ENCODE results near the gene MCF2. TPM values are rescaled to one million over a fixed set of nuclear protein-coding genes. Genes with fewer than 3 reads are reported as not detected.
"Not testable (repeated sequence)": the region's sequence is repeated elsewhere in the genome, so short reads cannot be mapped to it uniquely, and the experiment has no call there.

MCF2 gene
- total RNA-seq, 2 donors from 2014 or later, result 0.95 to 1.6 TPM

DNA sequence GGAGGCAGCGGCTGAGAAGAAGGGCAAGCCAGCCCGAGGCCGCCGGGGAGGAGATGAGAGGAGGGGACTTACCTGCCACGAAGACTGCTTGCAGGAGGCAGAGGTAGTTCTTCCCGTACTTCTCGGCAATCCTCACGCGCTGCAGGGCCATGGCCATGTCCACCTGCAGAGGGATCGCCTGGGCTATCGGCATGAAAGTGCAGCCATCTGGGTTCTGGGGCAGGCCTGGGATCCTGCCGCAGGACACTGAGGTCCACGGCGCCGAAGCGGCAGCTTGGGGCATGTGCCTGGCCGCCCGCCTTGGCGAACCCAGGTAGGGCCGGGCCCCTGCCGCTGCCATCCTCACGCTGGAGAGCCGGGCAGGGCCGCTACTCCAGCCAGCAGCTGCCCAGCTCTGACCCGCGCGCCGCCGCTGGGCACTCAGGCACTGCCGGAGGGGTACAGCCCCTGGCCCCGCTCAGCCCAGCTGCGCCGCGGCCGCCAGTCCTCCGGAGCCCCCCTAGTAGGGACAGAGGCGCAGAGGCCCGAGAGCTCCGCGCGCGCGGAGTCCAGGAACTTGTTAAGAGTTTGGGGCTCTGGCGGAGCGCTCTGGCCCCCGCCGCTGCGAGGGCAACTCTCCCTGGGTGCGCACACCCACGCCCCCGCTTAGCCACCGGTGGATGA, 16.0 kb downstream of the MCF2 start:
- peaks cover 0 to 8% of the 10 kb centered on the region in 2 donors for H3K4me1 Mint-ChIP-seq (ENCODE audit: low read depth in 2 of 2)
- no peak overlapping the region for H3K27ac Mint-ChIP-seq
- peaks cover 0 to 8% of the 10 kb centered on the region in 2 donors for H3K27me3 Mint-ChIP-seq
- ATAC-seq, result peak in 1 of 2 donors; percentile 66
- peak overlapping the region; percentile 58 for H3K4me3 Mint-ChIP-seq
- no peaks in the 10 kb centered on the region for H3K9me3 Mint-ChIP-seq
- no peaks in the 10 kb centered on the region for H3K36me3 Mint-ChIP-seq
- no peak for DNase-seq (ENCODE audit: low spot score)

DNA sequence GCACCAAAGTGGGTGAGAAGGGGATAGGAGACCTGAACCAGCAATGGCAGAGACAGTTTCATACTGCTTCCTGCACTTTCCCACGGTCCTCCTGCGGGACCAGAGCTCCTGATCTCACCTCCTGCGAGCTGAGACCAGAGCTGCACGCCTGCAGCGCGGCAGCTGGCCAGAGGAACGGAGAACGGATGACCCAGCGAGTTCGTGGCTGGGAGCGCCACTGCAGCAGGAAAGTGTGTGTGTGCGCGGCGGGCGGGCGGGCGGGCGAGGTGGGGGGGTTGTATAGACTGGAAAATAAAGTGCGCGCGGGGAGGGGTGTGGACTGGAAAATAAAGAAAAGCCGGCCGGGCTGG, 16.5 kb downstream of the MCF2 start:
- no peak for DNase-seq (ENCODE audit: low spot score)

DNA sequence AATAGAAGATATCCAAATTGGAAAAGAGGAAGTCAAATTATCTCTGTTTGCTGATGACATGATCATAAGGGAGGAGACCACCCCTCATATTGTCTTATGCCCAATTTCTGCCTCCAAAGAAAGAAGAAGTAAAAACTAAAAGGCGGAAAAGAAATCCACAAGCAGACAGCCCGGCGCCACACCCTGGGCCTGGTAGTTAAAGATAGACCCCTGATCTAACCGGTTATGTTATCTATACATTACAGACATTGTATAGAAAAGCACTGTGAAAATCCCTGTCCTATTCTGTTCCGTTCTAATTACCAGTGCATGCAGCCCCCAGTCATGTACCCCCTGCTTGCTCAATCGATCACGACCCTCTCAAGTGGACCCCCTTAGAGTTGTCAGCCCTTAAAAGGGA, 22.8 kb downstream of the MCF2 start:
- not testable (repeated sequence) for H3K27ac Mint-ChIP-seq

More for the DNA sequence above, 16.5 kb downstream of the MCF2 start:
- ATAC-seq, result no peak
- no peaks in the 10 kb centered on the region for H3K9me3 Mint-ChIP-seq
- peaks cover 0 to 8% of the 10 kb centered on the region in 2 donors for H3K4me1 Mint-ChIP-seq (ENCODE audit: low read depth in 2 of 2)
- H3K36me3 Mint-ChIP-seq, result no peaks in the 10 kb centered on the region
- no peak overlapping the region for H3K27ac Mint-ChIP-seq
- peaks cover 0 to 11% of the 10 kb centered on the region in 2 donors for H3K27me3 Mint-ChIP-seq
- H3K4me3 Mint-ChIP-seq, result peak overlapping the region; percentile 58

DNA sequence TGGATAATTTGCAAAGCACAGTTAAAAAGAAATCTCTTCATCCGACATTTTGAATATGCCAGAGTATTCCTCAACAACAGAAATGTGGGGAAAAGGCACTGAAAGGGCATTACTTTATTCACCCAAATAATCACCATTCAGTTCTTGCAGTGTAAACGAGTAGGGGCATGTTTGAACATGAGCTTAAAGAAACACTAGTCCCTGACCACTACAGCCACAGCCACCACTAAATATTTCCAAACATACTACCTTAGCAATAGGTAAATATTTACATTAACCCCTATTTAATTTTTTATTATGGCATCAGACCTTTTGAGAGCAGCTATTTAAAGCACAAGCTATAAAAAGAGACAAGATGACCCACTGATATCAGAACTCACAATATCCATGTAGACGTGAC, 27.6 kb downstream of the MCF2 start:
- Mint-ChIP-seq H3K27ac (no peak overlapping the region), H3K4me1 (ENCODE audit: low read depth in 2 of 2) (no peaks in the 10 kb centered on the region), H3K4me3 (no peak overlapping the region), H3K9me3 (peaks cover 3% of the 10 kb centered on the region), H3K36me3 (no peaks in the 10 kb centered on the region), H3K27me3 (peaks cover 0 to 9% of the 10 kb centered on the region in 2 donors)
- DNase-seq (ENCODE audit: low spot score) (no peak), ATAC-seq (no peak)

More for the DNA sequence above, 22.8 kb downstream of the MCF2 start:
- not testable (repeated sequence) for H3K4me1 Mint-ChIP-seq (ENCODE audit: low read depth in 2 of 2); H3K36me3 Mint-ChIP-seq; H3K4me3 Mint-ChIP-seq; ATAC-seq; DNase-seq (ENCODE audit: low spot score); H3K9me3 Mint-ChIP-seq
- H3K27me3 Mint-ChIP-seq, result peaks cover 0 to 16% of the 10 kb centered on the region in 2 donors

DNA sequence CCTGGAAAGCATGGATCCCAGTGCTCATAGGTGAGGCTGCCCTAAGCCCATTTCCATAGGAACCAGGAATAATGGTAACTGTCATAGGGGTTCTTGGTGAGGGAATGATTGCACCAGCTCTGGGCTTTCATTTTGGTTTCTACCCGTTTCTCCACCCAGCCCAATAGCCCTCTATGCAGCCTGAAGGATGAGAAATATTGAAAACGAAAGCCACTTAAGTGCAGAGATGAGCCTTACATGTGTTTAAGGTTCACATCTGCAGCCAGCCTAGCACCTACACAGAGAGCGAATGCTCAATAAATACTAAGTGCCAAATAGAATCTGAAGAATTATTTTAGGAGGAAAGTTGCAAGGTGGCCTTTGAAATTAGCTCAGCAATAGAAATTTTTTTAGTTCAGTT, 60.4 kb downstream of the MCF2 start:
- Mint-ChIP-seq H3K4me3 (no peak overlapping the region), H3K9me3 (no peaks in the 10 kb centered on the region), H3K27ac (no peak overlapping the region), H3K4me1 (ENCODE audit: low read depth in 2 of 2) (no peaks in the 10 kb centered on the region), H3K36me3 (no peaks in the 10 kb centered on the region), H3K27me3 (peaks cover 0 to 12% of the 10 kb centered on the region in 2 donors)
- ATAC-seq, result peak in 1 of 2 donors; percentile 51
- DNase-seq (ENCODE audit: low spot score), result no peak

GRCh38 chrX:139642241-139642927, 65.6 kb downstream of the MCF2 start:
- peaks cover 0 to 23% of the 10 kb centered on the region in 2 donors for H3K27me3 Mint-ChIP-seq
- H3K4me3 Mint-ChIP-seq, result no peak overlapping the region

GRCh38 chrX:139640259-139640658, 67.7 kb downstream of the MCF2 start:
- ATAC-seq (no peak), DNase-seq (ENCODE audit: low spot score) (no peak)
- Mint-ChIP-seq H3K27me3 (peaks cover 0 to 21% of the 10 kb centered on the region in 2 donors), H3K36me3 (no peaks in the 10 kb centered on the region), H3K4me1 (ENCODE audit: low read depth in 2 of 2) (peaks cover 0 to 5% of the 10 kb centered on the region in 2 donors), H3K9me3 (no peaks in the 10 kb centered on the region), H3K27ac (no peak overlapping the region), H3K4me3 (no peak overlapping the region)

More at GRCh38 chrX:139642241-139642927, 65.6 kb downstream of the MCF2 start:
- H3K36me3 Mint-ChIP-seq, result no peaks in the 10 kb centered on the region
- no peak for ATAC-seq
- no peak for DNase-seq (ENCODE audit: low spot score)
- no peaks in the 10 kb centered on the region for H3K9me3 Mint-ChIP-seq
- peaks cover 0 to 5% of the 10 kb centered on the region in 2 donors for H3K4me1 Mint-ChIP-seq (ENCODE audit: low read depth in 2 of 2)
- no peak overlapping the region for H3K27ac Mint-ChIP-seq

GRCh38 chrX:139639253-139639652, 68.7 kb downstream of the MCF2 start:
- no peak for DNase-seq (ENCODE audit: low spot score)
- Mint-ChIP-seq H3K9me3 (no peaks in the 10 kb centered on the region), H3K27me3 (peaks cover 0 to 21% of the 10 kb centered on the region in 2 donors), H3K27ac (no peak overlapping the region), H3K4me1 (ENCODE audit: low read depth in 2 of 2) (peaks cover 0 to 5% of the 10 kb centered on the region in 2 donors), H3K4me3 (no peak overlapping the region), H3K36me3 (no peaks in the 10 kb centered on the region)
- ATAC-seq, result no peak

DNA sequence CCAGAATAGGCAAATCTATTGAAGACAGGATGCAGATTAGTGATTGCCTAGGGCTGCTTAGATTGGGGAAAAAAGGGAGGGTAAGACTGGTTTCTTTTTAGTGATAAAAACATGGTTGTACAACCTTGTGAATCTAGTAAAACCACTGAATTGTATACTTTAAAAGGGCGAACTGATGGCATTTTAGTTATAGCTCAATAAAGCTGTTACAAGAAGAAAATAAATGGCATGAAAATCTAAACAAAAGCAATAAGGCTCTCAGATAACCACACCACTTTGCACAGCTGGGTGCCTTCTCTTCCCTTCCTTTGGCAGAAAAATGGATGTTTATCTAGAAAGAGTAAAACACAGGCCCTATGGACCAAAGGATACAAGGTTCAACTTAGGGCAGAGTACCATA, 107.9 kb downstream of the MCF2 start:
- H3K4me3 Mint-ChIP-seq, result no peak overlapping the region
- H3K36me3 Mint-ChIP-seq, result no peaks in the 10 kb centered on the region
- no peaks in the 10 kb centered on the region for H3K9me3 Mint-ChIP-seq
- H3K4me1 Mint-ChIP-seq (ENCODE audit: low read depth in 2 of 2), result no peaks in the 10 kb centered on the region
- ATAC-seq (no peak), DNase-seq (ENCODE audit: low spot score) (no peak)
- H3K27me3 Mint-ChIP-seq, result peaks cover 0 to 7% of the 10 kb centered on the region in 2 donors
- H3K27ac Mint-ChIP-seq, result no peak overlapping the region

DNA sequence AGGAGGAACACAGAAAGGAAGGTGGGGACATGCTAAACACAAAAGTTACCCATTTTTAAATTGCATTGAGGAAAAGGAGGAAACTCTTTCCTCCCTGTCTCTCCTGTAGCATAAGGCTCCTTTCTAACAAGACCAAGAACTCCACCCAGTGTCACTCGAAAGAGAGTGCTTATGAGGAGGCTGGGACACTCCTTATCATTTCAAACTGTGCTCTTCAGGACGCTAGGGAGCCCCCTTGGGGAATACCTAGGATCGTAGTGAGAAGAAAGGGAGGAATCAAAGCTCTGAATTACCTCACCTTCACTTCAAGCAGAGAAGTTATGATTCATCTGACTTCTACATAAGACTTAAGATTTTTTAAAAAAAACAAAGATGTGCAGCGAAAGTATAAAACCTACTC, 111.9 kb downstream of the MCF2 start:
- DNase-seq (ENCODE audit: low spot score) (no peak), ATAC-seq (no peak)
- no peaks in the 10 kb centered on the region for H3K4me1 Mint-ChIP-seq (ENCODE audit: low read depth in 2 of 2)
- H3K36me3 Mint-ChIP-seq, result no peaks in the 10 kb centered on the region
- H3K27me3 Mint-ChIP-seq, result peaks cover 0 to 7% of the 10 kb centered on the region in 2 donors
- no peaks in the 10 kb centered on the region for H3K9me3 Mint-ChIP-seq
- H3K27ac Mint-ChIP-seq, result no peak overlapping the region
- H3K4me3 Mint-ChIP-seq, result no peak overlapping the region

- no peaks in the 10 kb centered on the region for H3K9me3 Mint-ChIP-seq
- H3K36me3 Mint-ChIP-seq, result no peaks in the 10 kb centered on the region
- H3K27me3 Mint-ChIP-seq, result peaks cover 0 to 12% of the 10 kb centered on the region in 2 donors
- ATAC-seq, result no peak
- H3K4me1 Mint-ChIP-seq (ENCODE audit: low read depth in 2 of 2), result no peaks in the 10 kb centered on the region
- H3K27ac Mint-ChIP-seq, result no peak overlapping the region
- DNase-seq (ENCODE audit: low spot score), result no peak
- H3K4me3 Mint-ChIP-seq, result no peak overlapping the region
These were observed 122.4 kb downstream of the MCF2 start for GRCh38 chrX:139585613-139586012.

DNA sequence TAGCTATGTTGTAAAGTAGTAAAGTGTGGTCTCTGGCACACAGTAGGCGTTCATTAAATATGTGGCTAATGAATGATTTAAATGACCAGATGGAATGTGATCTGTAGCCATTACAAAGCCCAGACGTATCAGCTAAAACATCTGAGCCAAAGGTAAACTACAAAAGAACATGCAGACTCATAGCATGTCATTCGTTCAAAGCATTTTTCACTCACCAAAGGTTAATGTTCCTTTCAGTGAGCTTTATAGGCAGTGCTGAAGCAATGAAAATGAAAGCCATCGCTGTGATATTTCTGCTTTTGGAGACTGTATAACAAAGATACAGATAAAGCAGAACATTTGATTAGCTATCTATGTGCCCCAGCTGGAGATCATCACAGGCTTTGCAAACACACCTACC, 126.9 kb downstream of the MCF2 start:
- H3K4me3 Mint-ChIP-seq, result no peak overlapping the region
- no peak for ATAC-seq
- H3K9me3 Mint-ChIP-seq, result no peaks in the 10 kb centered on the region
- H3K4me1 Mint-ChIP-seq (ENCODE audit: low read depth in 2 of 2), result no peaks in the 10 kb centered on the region
- DNase-seq (ENCODE audit: low spot score), result no peak
- H3K36me3 Mint-ChIP-seq, result no peaks in the 10 kb centered on the region
- no peak overlapping the region for H3K27ac Mint-ChIP-seq
- peaks cover 0 to 9% of the 10 kb centered on the region in 2 donors for H3K27me3 Mint-ChIP-seq

- DNase-seq (ENCODE audit: low spot score), result no peak
- H3K4me1 Mint-ChIP-seq (ENCODE audit: low read depth in 2 of 2), result no peaks in the 10 kb centered on the region
- H3K27ac Mint-ChIP-seq, result no peak overlapping the region
- no peaks in the 10 kb centered on the region for H3K9me3 Mint-ChIP-seq
- no peak overlapping the region for H3K4me3 Mint-ChIP-seq
- ATAC-seq, result no peak
- no peaks in the 10 kb centered on the region for H3K36me3 Mint-ChIP-seq
- peaks cover 8 to 11% of the 10 kb centered on the region in 2 donors for H3K27me3 Mint-ChIP-seq
These were observed 141.0 kb downstream of the MCF2 start for GRCh38 chrX:139566981-139567380.

DNA sequence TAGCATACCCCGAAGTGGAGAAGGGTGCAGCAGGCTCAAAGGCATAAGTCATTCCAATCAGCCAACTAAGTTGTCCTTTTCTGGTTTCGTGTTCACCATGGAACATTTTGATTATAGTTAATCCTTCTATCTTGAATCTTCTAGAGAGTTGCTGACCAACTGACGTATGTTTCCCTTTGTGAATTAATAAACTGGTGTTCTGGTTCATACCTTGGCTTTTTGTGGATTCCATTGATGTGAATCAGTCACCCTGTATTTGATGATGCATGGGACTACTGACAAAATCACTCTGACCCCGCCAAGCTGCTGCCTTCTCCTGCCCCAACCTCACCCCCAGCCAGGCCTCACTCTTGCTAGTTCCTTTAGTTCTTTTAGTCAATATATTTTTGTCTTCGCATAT, 144.7 kb downstream of the MCF2 start:
- Mint-ChIP-seq H3K27me3 (peaks cover 1 to 6% of the 10 kb centered on the region in 2 donors), H3K4me1 (ENCODE audit: low read depth in 2 of 2) (no peaks in the 10 kb centered on the region), H3K36me3 (no peaks in the 10 kb centered on the region), H3K9me3 (no peaks in the 10 kb centered on the region), H3K4me3 (no peak overlapping the region), H3K27ac (no peak overlapping the region)
- ATAC-seq (no peak), DNase-seq (ENCODE audit: low spot score) (no peak)
